HG03060 (cell line): ENCODE results near the gene NEK6.

ENCODE experiments used
- ATAC-seq: cut with Tn5 transposase; IDR thresholded peaks from one replicate; pipeline ENCODE4 v1.9.1; 2021; ENCODE audit warnings: low read depth, moderate number of reproducible peaks; ENCODE audit not compliant: unreplicated experiment

NEK6 gene

GRCh38 chr9:124260769-124261603 lies 3.2 kb downstream of the NEK6 start:
- no peak for ATAC-seq

GRCh38 chr9:124261736-124262648 lies 4.2 kb downstream of the NEK6 start:
- ATAC-seq, result no peak

- no peak for ATAC-seq
Measured at GRCh38 chr9:124262649-124262972, 4.9 kb downstream of the NEK6 start.

GRCh38 chr9:124263213-124263612 lies 5.5 kb downstream of the NEK6 start:
- no peak for ATAC-seq

- ATAC-seq, result no peak
Measured at GRCh38 chr9:124263800-124264426, 6.2 kb downstream of the NEK6 start.

- peak; percentile 52 for ATAC-seq
Measured at GRCh38 chr9:124264823-124265233, 7.1 kb downstream of the NEK6 start.

GRCh38 chr9:124265551-124265950 lies 7.8 kb downstream of the NEK6 start:
- ATAC-seq, result no peak

GRCh38 chr9:124266139-124266825 lies 8.5 kb downstream of the NEK6 start:
- no peak for ATAC-seq

- ATAC-seq, result no peak
Measured at GRCh38 chr9:124266826-124267201, 9.1 kb downstream of the NEK6 start.

GRCh38 chr9:124267271-124267807 lies 9.6 kb downstream of the NEK6 start:
- no peak for ATAC-seq

GRCh38 chr9:124268248-124268647 lies 10.5 kb downstream of the NEK6 start:
- no peak for ATAC-seq

- ATAC-seq, result no peak
Measured at GRCh38 chr9:124268661-124269060, 10.9 kb downstream of the NEK6 start.

GRCh38 chr9:124269556-124269955 lies 11.8 kb downstream of the NEK6 start:
- no peak for ATAC-seq

- ATAC-seq, result no peak
Measured at GRCh38 chr9:124270504-124271335, 13.0 kb downstream of the NEK6 start.

- ATAC-seq, result no peak
Measured at GRCh38 chr9:124271660-124272059, 13.9 kb downstream of the NEK6 start.

- ATAC-seq, result no peak
Measured at GRCh38 chr9:124272118-124272517, 14.4 kb downstream of the NEK6 start.

GRCh38 chr9:124272979-124273378 lies 15.2 kb downstream of the NEK6 start:
- ATAC-seq, result no peak

- no peak for ATAC-seq
Measured at GRCh38 chr9:124273427-124274160, 15.8 kb downstream of the NEK6 start.

- no peak for ATAC-seq
Measured at GRCh38 chr9:124274226-124274625, 16.5 kb downstream of the NEK6 start.
